HL-60/S4 (cell line): ENCODE measurements around the gene UTRN.

Experiments used
- in situ Hi-C: fragments of 300-500 bp; cut with MboI; formaldehyde crosslinking; loops from 2 replicates; pipeline ENCODE4 v1.14.3; 2022; ENCODE audit warnings: low sequenced_read_pairs

UTRN gene

GRCh38 chr6:144284783-144285547 lies at the start of gene UTRN:
UTRN (plus strand) TSS chr6:144285335; CDS start chr6:144291829, 6,494 bp downstream.
- in situ Hi-C loops, result no loop called here

- in situ Hi-C loops, result no loop called here
These were observed 40.4 kb upstream of the UTRN start for GRCh38 chr6:144244688-144245087.

GRCh38 chr6:144246988-144247387 lies 38.1 kb upstream of the UTRN start:
- in situ Hi-C loops, result no loop called here

- in situ Hi-C loops, result no loop called here
These were observed 37.1 kb upstream of the UTRN start for GRCh38 chr6:144248003-144248402.

- in situ Hi-C loops, result no loop called here
These were observed 36.4 kb upstream of the UTRN start for GRCh38 chr6:144248476-144249301.

- in situ Hi-C loops, result no loop called here
These were observed 34.9 kb upstream of the UTRN start for GRCh38 chr6:144250276-144250675.

- in situ Hi-C loops, result no loop called here
These were observed 32.9 kb upstream of the UTRN start for GRCh38 chr6:144252259-144252658.

GRCh38 chr6:144259986-144260385 lies 25.1 kb upstream of the UTRN start:
- in situ Hi-C loops, result no loop called here

DNA sequence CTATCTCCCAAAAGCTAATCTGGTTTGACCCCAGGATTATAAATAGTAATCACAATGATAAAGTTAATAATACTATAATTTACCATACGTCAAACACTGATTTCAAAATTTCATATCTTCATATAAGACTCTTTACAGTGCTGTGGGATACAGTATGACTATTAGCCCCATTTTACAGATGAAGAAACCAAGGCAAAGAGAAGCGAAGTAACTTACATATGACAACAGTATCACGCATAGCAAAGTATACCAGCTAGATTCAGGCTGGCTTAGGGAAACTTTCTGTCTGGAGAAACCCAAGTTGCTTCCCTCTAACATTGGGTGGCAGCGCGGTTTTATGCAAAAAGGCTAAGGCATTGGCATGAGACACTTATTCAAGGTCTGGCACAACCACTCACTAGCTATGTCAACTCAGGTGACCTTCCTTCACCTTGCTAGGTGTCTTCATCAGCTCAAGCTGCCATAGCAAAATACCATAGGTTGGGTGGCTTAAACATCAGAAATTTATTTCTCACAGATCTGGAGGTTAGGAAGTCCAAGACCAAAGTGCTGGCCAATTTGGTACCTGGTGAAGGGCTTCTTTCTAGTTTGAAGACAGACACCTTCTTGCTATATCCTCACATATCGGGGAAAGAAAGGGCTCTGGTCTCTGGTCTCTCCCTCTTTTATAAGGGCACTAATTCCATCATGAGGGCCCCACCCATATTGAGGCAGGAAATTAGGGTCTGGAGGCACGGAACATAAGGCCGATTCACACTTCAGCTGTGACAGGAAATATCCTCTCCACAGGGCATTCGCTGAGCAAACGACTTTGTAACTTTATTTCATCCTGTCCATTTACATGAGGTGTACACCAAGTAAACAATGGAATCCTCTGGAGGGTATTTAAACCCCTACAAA lies 22.4 kb upstream of the UTRN start:
- in situ Hi-C loops, result no loop called here

GRCh38 chr6:144263786-144264185 lies 21.3 kb upstream of the UTRN start:
- in situ Hi-C loops, result no loop called here

DNA sequence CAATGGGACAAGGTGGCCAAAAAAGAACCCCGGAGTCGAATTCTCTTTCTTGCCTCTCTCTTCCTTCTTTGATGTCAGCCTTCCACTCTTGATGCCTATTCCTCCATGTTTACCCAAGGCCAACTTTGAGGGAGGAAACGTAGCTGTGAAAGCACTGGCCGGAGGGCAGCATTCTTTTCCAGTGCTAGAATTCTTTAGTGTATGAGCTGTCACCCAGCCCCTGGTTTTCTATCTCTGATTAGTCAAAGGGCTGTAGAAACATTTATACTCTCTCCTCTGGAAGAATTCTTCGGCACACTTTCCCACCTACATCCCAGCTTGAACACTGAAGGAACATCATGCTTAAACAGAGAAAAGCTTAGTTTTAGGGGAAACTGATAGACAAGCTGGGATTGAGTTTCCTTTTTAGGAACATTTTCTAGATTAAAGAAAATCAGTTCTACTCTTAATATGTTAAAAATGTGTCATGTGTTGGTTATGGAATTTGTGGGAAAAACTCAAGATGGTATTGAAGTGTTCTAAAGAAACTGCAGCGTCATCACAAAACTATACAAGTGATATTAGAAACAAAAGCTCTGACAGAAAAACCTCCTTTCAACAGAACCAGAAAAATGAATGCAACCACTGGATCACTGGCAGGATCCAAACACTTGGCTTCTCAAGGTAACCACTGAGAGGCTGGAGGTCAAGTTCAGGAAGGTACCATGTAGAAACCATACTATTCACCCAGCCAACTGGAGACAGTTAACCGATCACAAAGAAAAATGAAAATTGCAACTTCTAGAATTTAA lies 20.7 kb upstream of the UTRN start:
- in situ Hi-C loops, result no loop called here

DNA sequence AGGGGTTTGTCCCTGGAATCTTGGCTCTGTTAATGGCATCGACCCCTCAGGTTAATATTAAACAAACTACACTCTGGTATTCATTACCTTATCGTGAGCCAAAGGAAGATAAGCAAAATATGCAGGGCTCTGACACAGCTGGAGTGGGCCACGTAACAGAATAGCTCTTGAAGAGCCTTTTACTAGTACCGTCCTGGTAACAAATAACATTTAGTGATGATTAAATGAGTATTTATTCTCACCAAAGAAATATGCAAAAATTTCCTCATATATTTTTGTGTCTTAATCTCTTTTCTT lies 20.1 kb upstream of the UTRN start:
- in situ Hi-C loops, result no loop called here

DNA sequence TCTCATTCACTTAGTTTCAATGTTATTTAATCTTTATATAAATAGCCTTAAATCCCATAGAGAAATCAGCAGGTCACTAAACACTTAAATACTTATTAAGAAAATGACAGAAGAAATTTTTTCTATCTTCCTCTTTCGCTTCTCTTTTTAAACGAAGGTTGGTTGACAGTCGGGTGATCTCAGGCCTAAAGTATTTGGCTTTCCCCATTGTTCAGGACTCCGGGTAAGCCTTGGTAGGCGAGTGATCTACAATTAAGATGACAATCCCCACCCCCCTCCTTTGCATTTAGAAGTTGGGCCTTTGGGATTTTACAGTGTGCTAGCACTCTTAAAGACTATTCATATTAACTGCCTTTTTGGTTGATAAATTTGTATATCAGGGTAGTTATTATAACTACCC lies 19.7 kb upstream of the UTRN start:
- in situ Hi-C loops, result no loop called here

- in situ Hi-C loops, result no loop called here
These were observed 19.0 kb upstream of the UTRN start for GRCh38 chr6:144266091-144266649.

- in situ Hi-C loops, result no loop called here
These were observed 16.3 kb upstream of the UTRN start for GRCh38 chr6:144268794-144269349.

- in situ Hi-C loops, result no loop called here
These were observed 8.0 kb upstream of the UTRN start for GRCh38 chr6:144277174-144277573.

- in situ Hi-C loops, result no loop called here
These were observed 7.4 kb upstream of the UTRN start for GRCh38 chr6:144277605-144278227.

DNA sequence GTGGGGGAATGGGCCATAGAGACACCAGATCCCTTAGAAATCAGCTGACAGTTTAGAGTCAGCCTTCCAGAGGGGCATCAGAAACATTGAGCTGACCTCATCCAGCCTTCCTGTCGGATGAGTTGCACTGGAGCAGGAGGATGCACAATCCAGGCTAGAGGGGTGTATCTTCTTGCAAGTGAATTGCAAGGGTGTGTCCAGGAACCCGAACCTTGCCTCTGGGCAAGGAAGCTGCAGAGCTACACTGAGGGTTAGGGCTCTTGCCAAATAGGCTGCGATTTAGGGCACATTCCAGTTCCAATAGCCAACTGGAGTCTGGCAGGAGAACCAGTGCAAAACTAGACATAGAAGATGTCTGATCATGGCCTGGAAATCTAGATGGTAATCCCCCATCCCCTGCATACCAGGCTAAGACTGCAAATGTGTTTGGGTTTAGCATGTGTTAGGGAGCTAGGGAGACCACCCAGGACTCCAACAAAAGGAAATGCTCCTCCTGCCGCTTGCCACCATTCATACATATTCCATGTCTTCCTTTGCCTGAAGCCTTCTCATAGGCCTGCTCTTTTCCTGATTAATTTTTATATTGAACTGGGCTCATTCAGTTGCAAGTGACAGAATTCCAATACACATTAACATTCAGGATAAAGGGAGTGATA lies 6.3 kb upstream of the UTRN start:
- in situ Hi-C loops, result no loop called here
